ENCODE measurements around the gene MKLN1. TPM values are rescaled to one million over a fixed set of nuclear protein-coding genes. Genes with fewer than 3 reads are reported as not detected.

MKLN1 gene
- polyA plus RNA-seq, 1 donor from 2014 or later, result 15.9 TPM

DNA sequence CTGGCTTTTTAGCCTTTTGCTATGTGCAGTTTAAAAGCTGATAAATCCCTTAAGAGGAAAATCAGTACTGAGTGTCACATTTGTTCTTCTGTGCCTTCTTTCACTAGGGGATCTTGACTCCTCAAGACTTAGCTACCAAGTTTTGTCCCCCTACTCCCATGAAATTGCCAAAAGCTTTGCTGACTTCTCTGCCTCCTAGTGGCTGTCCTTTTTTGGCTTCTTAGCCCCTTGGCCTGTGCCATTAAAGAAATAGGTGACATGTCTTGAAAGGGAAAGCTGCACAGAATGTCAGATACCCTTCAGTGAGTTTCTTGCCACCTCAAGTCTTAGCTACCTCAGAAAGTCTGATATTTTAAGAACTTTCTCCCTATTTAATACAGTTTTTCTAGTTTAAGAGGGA, 10.5 kb downstream of the MKLN1 start:
- H3K9me2 ChIP-seq (ENCODE audit: insufficient read depth, low read length), result no peaks in the 10 kb centered on the region
- no peak overlapping the region for H3K27ac ChIP-seq (ENCODE audit: low read length)
- no peaks in the 10 kb centered on the region for H3K27me3 ChIP-seq (ENCODE audit: insufficient read depth, low read depth, low read length)
- H3F3A ChIP-seq (ENCODE audit: insufficient read depth, low read length, poor library complexity, severe bottlenecking), result no peaks in the 10 kb centered on the region
- no peak overlapping the region for H3K4me3 ChIP-seq (ENCODE audit: low read length)
- H3K9me3 ChIP-seq (ENCODE audit: low read length), result no peaks in the 10 kb centered on the region
- H2AFZ ChIP-seq (ENCODE audit: low read depth, low read length), result no peak overlapping the region
- TF ChIP-seq EP300 (conservative IDR thresholded peaks at IDR 0.05; ENCODE audit: poor library complexity, severe bottlenecking), result no peak
- no peak for TF ChIP-seq TAF1 (IDR thresholded peaks at IDR 0.05; ENCODE audit: low read depth)
- no peak for TF ChIP-seq POLR2AphosphoS5 (IDR thresholded peaks at IDR 0.05)
- no peak for TF ChIP-seq CTCF (IDR thresholded peaks at IDR 0.05; ENCODE audit: poor library complexity, severe bottlenecking)
- TF ChIP-seq SMC3 (conservative IDR thresholded peaks at IDR 0.05; ENCODE audit: poor library complexity), result no peak
- TF ChIP-seq EZH2 (IDR thresholded peaks at IDR 0.05; ENCODE audit: borderline replicate concordance, insufficient read depth, low read length, poor library complexity, severe bottlenecking), result no peak
- no peak for TF ChIP-seq REST (IDR thresholded peaks at IDR 0.05; ENCODE audit: borderline replicate concordance)
- TF ChIP-seq RAD21 (conservative IDR thresholded peaks at IDR 0.05), result no peak
- TF ChIP-seq MXI1 (conservative IDR thresholded peaks at IDR 0.05; ENCODE audit: poor library complexity, severe bottlenecking), result no peak
- H3K4me2 ChIP-seq (ENCODE audit: low read length), result no peak overlapping the region
- no peaks in the 10 kb centered on the region for H3K36me3 ChIP-seq (ENCODE audit: insufficient read depth, low read length)
- peaks cover 96% of the 10 kb centered on the region for H3K79me2 ChIP-seq (replicated peaks; ENCODE audit: insufficient read depth, low read length)
- no peak overlapping the region for H3K9ac ChIP-seq (ENCODE audit: low read length)
- H4K20me1 ChIP-seq (ENCODE audit: insufficient read depth), result no peaks in the 10 kb centered on the region

DNA sequence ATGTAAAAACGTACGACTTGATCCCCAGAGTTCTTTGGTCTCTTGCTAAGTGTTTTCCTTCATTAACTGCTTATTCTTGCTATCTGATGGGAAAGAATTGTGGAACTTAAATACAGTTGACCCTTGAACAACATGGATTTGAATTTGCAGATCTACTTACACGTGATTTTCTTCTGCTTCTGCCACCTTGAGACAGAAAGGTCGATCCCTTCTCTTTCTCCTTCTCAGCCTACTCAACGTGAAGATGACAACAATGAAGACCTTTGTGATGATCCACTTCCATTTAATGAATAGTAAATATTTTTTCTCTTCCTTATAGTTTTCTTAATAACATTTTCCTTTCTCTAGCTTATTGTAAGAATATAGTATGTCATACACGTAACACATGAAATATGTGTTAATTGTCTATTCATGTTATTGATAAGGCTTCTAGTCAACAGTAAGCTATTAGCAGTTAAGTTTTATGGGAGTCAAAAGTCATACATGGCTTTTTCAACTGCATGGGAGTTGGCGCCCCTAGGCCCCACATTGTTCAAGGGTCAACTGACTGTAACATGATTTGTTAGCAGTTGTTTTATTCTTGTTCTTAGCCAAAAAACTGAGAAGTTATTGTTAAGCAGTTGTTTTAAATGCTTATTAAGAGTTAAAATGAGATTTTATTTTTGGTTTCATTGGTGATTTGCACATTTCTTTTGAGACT, 11.2 kb downstream of the MKLN1 start:
- Histone ChIP-seq H3K79me2 (replicated peaks; ENCODE audit: insufficient read depth, low read length) (peaks cover 97% of the 10 kb centered on the region), H3K4me2 (ENCODE audit: low read length) (no peak overlapping the region), H3K9me2 (ENCODE audit: insufficient read depth, low read length) (no peaks in the 10 kb centered on the region), H3K27ac (ENCODE audit: low read length) (no peak overlapping the region), H3K27me3 (ENCODE audit: insufficient read depth, low read depth, low read length) (no peaks in the 10 kb centered on the region), H4K20me1 (ENCODE audit: insufficient read depth) (no peaks in the 10 kb centered on the region), H3K4me3 (ENCODE audit: low read length) (no peak overlapping the region), H3K36me3 (ENCODE audit: insufficient read depth, low read length) (no peaks in the 10 kb centered on the region), H3F3A (ENCODE audit: insufficient read depth, low read length, poor library complexity, severe bottlenecking) (no peaks in the 10 kb centered on the region), H2AFZ (ENCODE audit: low read depth, low read length) (no peak overlapping the region), H3K9ac (ENCODE audit: low read length) (no peak overlapping the region), H3K9me3 (ENCODE audit: low read length) (no peaks in the 10 kb centered on the region)
- TF ChIP-seq MXI1 (conservative IDR thresholded peaks at IDR 0.05; ENCODE audit: poor library complexity, severe bottlenecking) (no peak), EZH2 (IDR thresholded peaks at IDR 0.05; ENCODE audit: borderline replicate concordance, insufficient read depth, low read length, poor library complexity, severe bottlenecking) (no peak), SMC3 (conservative IDR thresholded peaks at IDR 0.05; ENCODE audit: poor library complexity) (no peak), POLR2AphosphoS5 (IDR thresholded peaks at IDR 0.05) (no peak), REST (IDR thresholded peaks at IDR 0.05; ENCODE audit: borderline replicate concordance) (no peak), CTCF (IDR thresholded peaks at IDR 0.05; ENCODE audit: poor library complexity, severe bottlenecking) (no peak), EP300 (conservative IDR thresholded peaks at IDR 0.05; ENCODE audit: poor library complexity, severe bottlenecking) (no peak), TAF1 (IDR thresholded peaks at IDR 0.05; ENCODE audit: low read depth) (no peak), RAD21 (conservative IDR thresholded peaks at IDR 0.05) (no peak)
